Stimulated activated CD4-positive, alpha-beta T cell treated with anti-CD3 and anti-CD28 coated beads, TNF-alpha, amount 100 ng/mL, for 1 hour (primary cell): ENCODE results near the gene SLC25A12.

ENCODE experiments used
- DNase-seq, 3 donors: peaks; one replicate each; pipeline ENCODE4 v3.0.0-alpha.2; 2020; ENCODE audit warnings: low read depth in 3 of 3, low spot score in 1 of 3

SLC25A12 gene

DNA sequence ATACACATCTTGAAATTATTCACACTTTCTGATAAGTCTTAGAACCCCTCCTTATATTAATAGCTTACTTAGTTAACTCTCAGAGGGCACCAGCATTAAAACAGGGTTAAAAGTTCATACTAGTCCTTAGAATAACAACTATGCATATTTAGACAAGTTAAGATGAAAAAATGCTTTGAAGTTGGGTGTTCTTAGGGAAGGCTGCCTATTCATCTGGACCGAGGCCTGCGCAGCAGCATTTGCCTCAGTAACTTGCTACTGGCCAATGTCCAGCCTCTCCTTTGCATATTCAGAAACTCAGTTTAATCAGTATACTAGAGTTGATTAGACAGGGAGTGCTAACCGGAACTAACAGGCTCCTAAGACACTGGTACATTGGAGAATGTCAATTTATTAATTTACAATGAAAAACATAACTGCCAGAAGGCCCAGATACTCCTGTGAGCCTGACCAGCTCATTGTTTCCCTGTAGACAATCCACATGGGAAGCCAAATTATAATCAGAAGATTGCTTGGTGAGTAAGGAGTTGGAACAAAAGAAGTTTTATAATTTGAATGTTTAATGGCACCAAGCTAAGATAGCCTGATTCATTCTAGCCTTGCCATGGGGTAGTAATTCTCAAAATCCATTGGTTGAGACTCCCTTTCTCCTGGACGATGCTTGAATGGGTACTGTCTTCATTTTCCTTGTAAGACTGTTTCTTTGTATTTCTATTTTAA is 157.9 kb downstream of the SLC25A12 start:
- DNase-seq, result no peak
